ENCODE results near the gene CLNS1A. TPM values are rescaled to one million over a fixed set of nuclear protein-coding genes. Genes with fewer than 3 reads are reported as not detected.

The CLNS1A gene
- polyA plus RNA-seq, 1 donor (not counting 4 experiments of a cell fraction or from before 2014, with no cell fraction given) = 208 TPM

DNA sequence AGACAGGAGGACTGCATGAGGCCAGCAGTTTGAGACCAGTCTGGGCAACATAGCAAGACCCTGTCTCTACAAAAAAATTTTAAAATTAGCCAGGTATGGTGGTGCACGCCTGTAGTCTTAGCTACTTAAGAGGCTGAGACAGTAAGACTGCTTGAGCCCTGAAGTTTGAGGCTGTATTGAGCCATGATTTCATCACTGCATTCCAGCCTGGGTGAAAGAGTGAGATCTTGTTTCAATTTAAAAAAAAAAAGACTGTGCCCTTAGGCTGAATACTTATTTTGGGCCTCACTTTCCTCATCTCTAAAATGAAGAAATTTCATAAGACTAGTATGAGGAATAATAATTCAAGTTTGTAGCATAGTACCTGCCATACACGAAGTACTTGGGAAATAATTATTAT, 41.0 kb downstream of the CLNS1A start:
- H3K27ac ChIP-seq (ENCODE audit: control insufficient read depth, insufficient read depth, low read length) = no peak overlapping the region
- no peaks in the 10 kb centered on the region for H4K20me1 ChIP-seq (ENCODE audit: control insufficient read depth, extremely low read depth, insufficient read depth, low read length)
- DNase-seq (ENCODE audit: low read depth, low spot score) (no peak), FAIRE-seq (no peak)
- TF ChIP-seq, protein P1, sequence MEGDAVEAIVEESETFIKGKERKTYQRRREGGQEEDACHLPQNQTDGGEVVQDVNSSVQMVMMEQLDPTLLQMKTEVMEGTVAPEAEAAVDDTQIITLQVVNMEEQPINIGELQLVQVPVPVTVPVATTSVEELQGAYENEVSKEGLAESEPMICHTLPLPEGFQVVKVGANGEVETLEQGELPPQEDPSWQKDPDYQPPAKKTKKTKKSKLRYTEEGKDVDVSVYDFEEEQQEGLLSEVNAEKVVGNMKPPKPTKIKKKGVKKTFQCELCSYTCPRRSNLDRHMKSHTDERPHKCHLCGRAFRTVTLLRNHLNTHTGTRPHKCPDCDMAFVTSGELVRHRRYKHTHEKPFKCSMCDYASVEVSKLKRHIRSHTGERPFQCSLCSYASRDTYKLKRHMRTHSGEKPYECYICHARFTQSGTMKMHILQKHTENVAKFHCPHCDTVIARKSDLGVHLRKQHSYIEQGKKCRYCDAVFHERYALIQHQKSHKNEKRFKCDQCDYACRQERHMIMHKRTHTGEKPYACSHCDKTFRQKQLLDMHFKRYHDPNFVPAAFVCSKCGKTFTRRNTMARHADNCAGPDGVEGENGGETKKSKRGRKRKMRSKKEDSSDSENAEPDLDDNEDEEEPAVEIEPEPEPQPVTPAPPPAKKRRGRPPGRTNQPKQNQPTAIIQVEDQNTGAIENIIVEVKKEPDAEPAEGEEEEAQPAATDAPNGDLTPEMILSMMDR (optimal IDR thresholded peaks at IDR 0.05 in 1 of 3, IDR thresholded peaks at IDR 0.05 in 1 of 3, conservative IDR thresholded peaks at IDR 0.05 in 1 of 3; ENCODE audit: extremely low read depth in 1 of 3, insufficient read depth in 2 of 3, low read length in 3 of 3) = no peak
- no peak for TF ChIP-seq EZH2 (IDR thresholded peaks at IDR 0.05; ENCODE audit: low read length)
- H3K4me3 ChIP-seq (ENCODE audit: control insufficient read depth in 2 of 3, extremely low read depth in 1 of 3, insufficient read depth in 2 of 3, low read depth in 1 of 3, low read length in 3 of 3) = no peak overlapping the region
- dilution Hi-C loops (cut with MboI; ENCODE audit: extremely low pct_ligation_motif_present, low sequenced_read_pairs) = no loop called here
- no peak overlapping the region for H2AFZ ChIP-seq (ENCODE audit: control insufficient read depth, low read length)
- no peaks in the 10 kb centered on the region for H3K27me3 ChIP-seq (ENCODE audit: control insufficient read depth, extremely low read depth, insufficient read depth, low read length)
- no peaks in the 10 kb centered on the region for H3K9me3 ChIP-seq (ENCODE audit: control insufficient read depth, low read depth, low read length)
- no peak overlapping the region for H3K9ac ChIP-seq (ENCODE audit: control insufficient read depth, extremely low read depth, insufficient read depth, low read length)
- peaks cover 1% of the 10 kb centered on the region for H3K4me1 ChIP-seq (ENCODE audit: control insufficient read depth, extremely low read depth, insufficient read depth, low read length)
- no peak overlapping the region for H3K4me2 ChIP-seq (ENCODE audit: control insufficient read depth, extremely low read depth, insufficient read depth, low read depth, low read length)
- peaks cover 0 to 4% of the 10 kb centered on the region in 2 experiments for H3K36me3 ChIP-seq (ENCODE audit: control insufficient read depth in 2 of 2, extremely low read depth in 1 of 2, insufficient read depth in 2 of 2, low read length in 2 of 2)
- H3K79me2 ChIP-seq (ENCODE audit: control insufficient read depth, insufficient read depth, low read length) = no peaks in the 10 kb centered on the region
- H3K9me1 ChIP-seq (ENCODE audit: control insufficient read depth, extremely low read depth, insufficient read depth, low read length) = no peaks in the 10 kb centered on the region

DNA sequence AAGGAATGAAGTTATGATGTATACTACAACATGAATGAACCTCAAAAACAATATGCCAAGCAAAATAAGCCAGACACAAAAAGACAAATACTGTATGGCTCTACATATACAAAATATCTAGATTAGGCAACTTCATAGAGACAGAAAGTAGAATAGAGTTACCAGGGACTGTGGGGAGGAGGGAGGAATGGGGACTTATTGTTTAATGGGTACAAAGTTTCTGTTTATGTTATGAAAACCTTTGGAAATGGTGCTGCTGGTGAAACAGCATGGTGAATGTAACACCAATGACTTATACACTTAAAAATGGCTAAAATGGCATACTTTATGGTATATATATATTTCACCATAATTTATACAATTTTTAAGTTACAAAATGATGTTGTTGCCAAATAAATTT, 43.7 kb downstream of the CLNS1A start:
- DNase-seq (ENCODE audit: low read depth, low spot score) (no peak), FAIRE-seq (no peak)
- Histone ChIP-seq H3K4me3 (ENCODE audit: control insufficient read depth in 2 of 3, extremely low read depth in 1 of 3, insufficient read depth in 2 of 3, low read depth in 1 of 3, low read length in 3 of 3) (no peak overlapping the region), H3K27ac (ENCODE audit: control insufficient read depth, insufficient read depth, low read length) (no peak overlapping the region), H3K9ac (ENCODE audit: control insufficient read depth, extremely low read depth, insufficient read depth, low read length) (no peak overlapping the region), H4K20me1 (ENCODE audit: control insufficient read depth, extremely low read depth, insufficient read depth, low read length) (no peaks in the 10 kb centered on the region), H3K4me2 (ENCODE audit: control insufficient read depth, extremely low read depth, insufficient read depth, low read depth, low read length) (no peak overlapping the region), H3K9me1 (ENCODE audit: control insufficient read depth, extremely low read depth, insufficient read depth, low read length) (no peaks in the 10 kb centered on the region), H3K4me1 (ENCODE audit: control insufficient read depth, extremely low read depth, insufficient read depth, low read length) (peaks cover 13% of the 10 kb centered on the region), H3K27me3 (ENCODE audit: control insufficient read depth, extremely low read depth, insufficient read depth, low read length) (no peaks in the 10 kb centered on the region), H3K36me3 (ENCODE audit: control insufficient read depth in 2 of 2, extremely low read depth in 1 of 2, insufficient read depth in 2 of 2, low read length in 2 of 2) (no peaks in the 10 kb centered on the region), H3K9me3 (ENCODE audit: control insufficient read depth, low read depth, low read length) (no peaks in the 10 kb centered on the region), H2AFZ (ENCODE audit: control insufficient read depth, low read length) (no peak overlapping the region), H3K79me2 (ENCODE audit: control insufficient read depth, insufficient read depth, low read length) (no peaks in the 10 kb centered on the region)
- dilution Hi-C loops (cut with MboI; ENCODE audit: extremely low pct_ligation_motif_present, low sequenced_read_pairs) = no loop called here
- TF ChIP-seq EZH2 (IDR thresholded peaks at IDR 0.05; ENCODE audit: low read length) = no peak
- TF ChIP-seq, protein P1 (optimal IDR thresholded peaks at IDR 0.05 in 1 of 3, IDR thresholded peaks at IDR 0.05 in 1 of 3, conservative IDR thresholded peaks at IDR 0.05 in 1 of 3; ENCODE audit: extremely low read depth in 1 of 3, insufficient read depth in 2 of 3, low read length in 3 of 3) = no peak

Data from keratinocyte (primary cell).